HG02763 (cell line): ENCODE measurements around the gene PMEL.
"Not testable (repeated sequence)": the region's sequence is repeated elsewhere in the genome, so short reads cannot be mapped to it uniquely, and the experiment has no call there.

ENCODE experiments used
- ATAC-seq: cut with Tn5 transposase; IDR thresholded peaks from one replicate; pipeline ENCODE4 v1.9.1; 2021; ENCODE audit warnings: mild to moderate bottlenecking, moderate library complexity; ENCODE audit not compliant: unreplicated experiment

Gene PMEL

GRCh38 chr12:55925870-55926737 is 39.7 kb downstream of the PMEL start:
- ATAC-seq: no peak

DNA sequence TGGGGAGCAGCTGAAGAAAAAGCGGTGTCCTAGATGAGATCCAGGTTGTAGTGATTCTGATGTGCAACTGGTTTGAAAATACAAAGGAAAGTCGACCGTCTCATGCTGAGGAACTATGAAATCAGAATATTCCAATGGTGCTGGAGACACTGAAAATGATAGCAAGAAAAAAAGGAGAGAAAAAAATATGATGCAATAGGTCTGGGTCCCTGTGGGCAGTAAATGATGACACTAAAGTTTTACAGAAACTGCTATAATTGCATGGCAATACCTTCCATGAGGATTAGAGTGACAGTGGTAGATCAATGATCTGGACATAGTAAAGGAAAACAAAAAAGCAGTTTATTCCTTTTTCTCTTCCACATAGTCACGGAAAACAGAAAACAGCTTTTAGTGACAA is 40.5 kb downstream of the PMEL start:
- ATAC-seq: no peak

GRCh38 chr12:55923648-55924047 is 42.2 kb downstream of the PMEL start:
- ATAC-seq: not testable (repeated sequence)

DNA sequence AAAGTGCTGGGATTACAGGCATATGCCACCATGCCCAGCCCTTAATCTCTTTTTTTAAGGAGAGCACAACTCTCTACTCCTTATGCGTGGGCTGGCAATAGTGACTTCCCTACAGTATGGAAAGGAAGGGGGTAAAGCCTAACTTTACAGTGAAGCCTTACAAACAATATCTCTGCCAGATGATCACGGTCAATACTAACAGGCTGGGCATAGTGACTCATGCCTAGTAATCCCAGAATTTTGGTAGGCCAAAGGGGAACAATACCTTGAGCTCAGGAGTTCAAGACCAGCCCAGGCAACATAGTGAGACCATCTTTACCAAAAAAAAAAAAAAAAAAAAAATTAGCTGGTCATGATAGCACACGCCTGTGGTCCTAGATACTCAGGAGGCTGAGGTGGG is 43.7 kb downstream of the PMEL start:
- no peak for ATAC-seq

GRCh38 chr12:55919032-55919431 is 46.8 kb downstream of the PMEL start:
- ATAC-seq: not testable (repeated sequence)

DNA sequence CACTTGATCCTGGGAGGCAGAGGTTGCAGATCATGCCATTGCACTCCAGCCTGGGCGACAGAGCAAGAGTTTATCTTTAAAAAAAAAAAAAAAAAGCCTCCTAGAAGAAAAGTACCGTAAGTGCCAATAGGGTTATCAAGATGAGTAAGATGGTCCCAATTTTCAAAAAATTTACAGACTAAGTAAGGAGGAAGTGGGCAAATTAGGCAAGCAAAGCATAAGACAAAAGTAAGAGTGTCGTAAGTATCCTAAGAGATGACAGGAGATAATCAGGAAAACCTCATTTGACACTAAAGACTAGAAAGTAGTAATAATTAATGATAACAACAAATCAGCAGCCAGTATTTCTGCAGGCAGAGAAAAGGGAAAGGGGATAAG is 50.4 kb downstream of the PMEL start:
- no peak for ATAC-seq

DNA sequence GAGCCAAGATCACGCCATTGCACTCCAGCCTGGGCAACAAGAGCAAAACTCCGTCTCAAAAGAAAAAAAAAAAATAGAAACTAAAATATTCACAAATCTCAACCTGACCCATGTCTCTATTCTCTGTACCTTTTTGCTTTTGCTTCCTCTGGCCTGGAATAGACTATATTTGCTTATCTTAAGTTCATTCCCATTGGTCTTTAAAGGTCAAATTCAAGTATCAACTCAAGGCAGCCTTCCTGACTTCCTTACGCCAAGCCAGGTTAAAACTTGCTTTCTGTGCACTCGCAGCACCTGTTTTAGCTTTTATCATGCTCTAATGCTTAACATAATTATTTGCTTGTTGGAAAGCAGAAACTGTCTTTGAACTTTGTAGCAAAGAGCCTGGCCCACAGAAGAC is 52.9 kb downstream of the PMEL start:
- no peak for ATAC-seq

GRCh38 chr12:55909513-55909884 is 56.3 kb downstream of the PMEL start:
- ATAC-seq: no peak

DNA sequence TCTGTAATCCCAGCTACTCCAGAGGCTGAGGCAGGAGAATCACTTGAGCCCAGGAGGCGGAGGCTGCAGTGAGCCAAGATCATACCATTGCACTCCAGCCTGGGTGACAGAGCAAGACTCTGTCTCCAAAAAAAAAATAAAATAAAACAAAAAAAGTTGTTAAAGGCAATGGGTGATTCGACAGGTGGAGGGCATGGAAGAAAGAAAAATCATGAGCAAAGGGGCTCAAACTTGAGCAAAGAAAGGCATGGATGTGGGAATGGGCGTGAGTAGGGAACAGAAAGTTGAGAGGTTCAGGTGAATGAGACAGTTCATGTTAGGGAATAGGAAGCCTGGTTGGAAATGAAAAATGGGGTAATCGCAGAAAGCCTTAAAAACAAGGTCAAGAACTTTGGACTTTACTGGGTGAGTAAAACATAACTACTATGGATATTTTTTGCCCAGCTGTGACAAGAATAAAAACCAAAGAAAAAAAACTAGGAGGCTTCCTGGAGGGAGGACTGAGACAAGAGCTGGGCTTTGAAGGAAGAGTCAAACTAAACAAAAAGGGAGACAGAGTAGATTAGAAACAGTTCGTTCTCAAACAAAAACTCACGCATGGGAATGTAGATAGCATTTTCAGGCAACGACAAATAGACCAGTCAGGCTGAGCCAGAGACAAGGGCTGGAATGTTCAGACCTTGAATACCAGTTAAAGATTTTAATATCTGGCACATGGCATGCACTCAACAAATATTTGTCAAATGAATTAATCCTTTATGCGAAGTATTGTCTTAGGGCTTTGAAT is 56.9 kb downstream of the PMEL start:
- ATAC-seq: no peak

DNA sequence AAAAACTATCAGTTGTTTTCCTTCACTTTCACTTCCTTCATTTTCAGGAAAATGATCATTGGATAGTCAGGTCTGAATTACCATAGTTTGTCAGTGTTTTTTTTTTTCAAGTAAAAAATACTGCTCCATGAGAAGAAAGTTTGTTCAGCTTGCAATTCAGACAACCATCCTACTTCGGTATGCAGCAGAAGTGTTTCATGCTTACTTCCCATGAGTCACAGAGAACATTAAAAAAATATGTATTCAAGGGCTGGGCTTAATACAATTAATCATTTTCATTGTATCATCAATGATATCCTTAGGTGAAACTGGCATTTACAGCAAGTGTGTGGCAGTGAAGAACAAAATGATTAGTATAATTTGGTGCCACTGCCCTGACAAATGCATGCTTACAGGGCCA is 59.8 kb downstream of the PMEL start:
- ATAC-seq: no peak
